NCI-H446 treated with DMSO at 0.1 percent for 48 hours (cell line): ENCODE results near the gene SLCO3A1.

Experiments used
- DNase-seq: peaks from one replicate; lab custom pipeline; 2025; lab: John Stamatoyannopoulos, UW

The SLCO3A1 gene

DNA sequence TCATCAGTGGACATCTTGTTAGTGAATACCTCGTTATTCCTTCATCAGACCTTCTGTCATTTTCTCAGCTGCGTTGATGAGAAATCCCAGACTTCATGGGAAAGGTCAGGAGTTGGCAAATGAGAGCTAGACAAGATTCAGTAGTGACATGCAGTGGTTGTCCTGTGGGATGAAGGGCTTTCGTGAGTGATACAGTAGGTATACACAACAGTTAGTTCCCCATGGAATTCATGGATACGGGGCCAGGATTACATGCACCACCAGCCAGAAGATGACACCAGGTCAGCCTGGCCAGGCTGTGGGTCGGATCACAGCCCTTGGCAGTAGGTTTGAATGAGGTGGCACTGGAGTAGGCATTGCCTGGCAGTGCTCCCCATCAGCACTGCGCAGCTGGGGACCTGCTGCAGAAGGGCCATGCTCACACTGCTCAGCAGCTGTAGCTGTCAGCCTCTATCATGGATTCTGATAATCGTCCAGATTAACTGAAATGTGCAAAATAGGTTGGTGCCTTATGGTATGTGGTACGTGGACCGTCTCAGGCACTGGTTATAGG, 150.1 kb downstream of the SLCO3A1 start:
- no peak for DNase-seq

- no peak for DNase-seq
Measured at GRCh38 chr15:92005154-92005553, 151.6 kb downstream of the SLCO3A1 start.

DNA sequence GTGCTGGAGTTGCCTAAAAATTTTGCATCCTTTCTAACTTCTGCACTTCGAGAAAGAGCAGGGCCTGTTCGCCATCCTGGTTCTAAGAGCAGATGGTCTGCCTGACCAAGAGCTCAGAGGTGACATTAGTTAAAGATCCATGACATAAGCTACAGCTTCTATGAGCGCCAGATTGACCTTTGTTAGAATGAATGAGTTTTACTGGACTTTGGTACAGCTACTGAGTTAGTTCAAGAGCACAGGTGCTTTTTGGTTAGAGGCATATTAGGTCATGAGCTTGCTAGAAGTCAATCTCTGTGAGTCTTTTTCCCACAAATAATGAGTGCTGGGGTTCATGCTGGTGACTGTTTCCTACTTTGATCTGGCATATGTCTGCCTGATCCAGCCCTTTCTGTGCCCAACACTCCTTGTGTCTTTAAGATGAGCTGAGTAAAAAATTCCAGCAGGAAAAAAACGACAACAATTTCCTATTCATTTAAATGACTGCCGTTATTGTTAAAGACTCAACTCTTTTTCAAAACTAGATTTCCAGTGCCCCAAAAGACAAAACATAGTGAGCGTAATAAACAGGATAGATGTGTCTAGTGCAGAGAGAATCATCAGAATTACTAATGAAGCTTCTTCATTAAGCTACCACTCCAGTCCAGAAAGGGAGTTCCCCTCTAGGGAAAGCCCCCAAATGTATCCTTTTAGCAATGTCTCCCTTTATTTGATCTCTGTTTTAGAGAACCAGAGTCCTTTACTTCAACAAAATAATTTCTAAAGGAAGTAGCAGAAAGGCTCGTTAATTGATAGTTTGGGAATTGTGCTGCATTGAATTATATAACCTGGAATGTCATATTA, 152.9 kb downstream of the SLCO3A1 start:
- no peak for DNase-seq

GRCh38 chr15:92009162-92009561, 155.7 kb downstream of the SLCO3A1 start:
- DNase-seq = no peak

- no peak for DNase-seq
Measured at GRCh38 chr15:92011611-92012367, 158.3 kb downstream of the SLCO3A1 start.

- DNase-seq = no peak
Measured at GRCh38 chr15:92012368-92012629, 158.8 kb downstream of the SLCO3A1 start.

DNA sequence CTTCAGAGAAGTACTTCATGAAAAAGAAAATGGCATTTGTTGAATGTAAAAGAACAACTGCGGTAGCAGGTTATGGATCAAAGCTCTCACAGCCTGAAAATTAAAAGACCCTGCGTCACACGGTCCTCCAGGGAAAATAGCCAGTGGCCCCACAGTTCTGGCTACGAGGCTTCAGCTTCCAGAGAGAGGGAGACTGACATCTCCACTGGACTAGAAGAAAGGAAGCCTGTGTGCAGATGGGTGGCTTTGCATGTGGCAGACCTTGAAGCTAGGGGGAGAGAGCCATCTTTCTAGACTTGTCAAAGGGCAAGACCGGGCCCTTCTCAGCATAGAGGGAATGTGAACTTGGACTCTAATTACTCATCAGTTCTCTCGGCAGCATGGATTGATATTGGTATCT, 159.4 kb downstream of the SLCO3A1 start:
- no peak for DNase-seq

DNA sequence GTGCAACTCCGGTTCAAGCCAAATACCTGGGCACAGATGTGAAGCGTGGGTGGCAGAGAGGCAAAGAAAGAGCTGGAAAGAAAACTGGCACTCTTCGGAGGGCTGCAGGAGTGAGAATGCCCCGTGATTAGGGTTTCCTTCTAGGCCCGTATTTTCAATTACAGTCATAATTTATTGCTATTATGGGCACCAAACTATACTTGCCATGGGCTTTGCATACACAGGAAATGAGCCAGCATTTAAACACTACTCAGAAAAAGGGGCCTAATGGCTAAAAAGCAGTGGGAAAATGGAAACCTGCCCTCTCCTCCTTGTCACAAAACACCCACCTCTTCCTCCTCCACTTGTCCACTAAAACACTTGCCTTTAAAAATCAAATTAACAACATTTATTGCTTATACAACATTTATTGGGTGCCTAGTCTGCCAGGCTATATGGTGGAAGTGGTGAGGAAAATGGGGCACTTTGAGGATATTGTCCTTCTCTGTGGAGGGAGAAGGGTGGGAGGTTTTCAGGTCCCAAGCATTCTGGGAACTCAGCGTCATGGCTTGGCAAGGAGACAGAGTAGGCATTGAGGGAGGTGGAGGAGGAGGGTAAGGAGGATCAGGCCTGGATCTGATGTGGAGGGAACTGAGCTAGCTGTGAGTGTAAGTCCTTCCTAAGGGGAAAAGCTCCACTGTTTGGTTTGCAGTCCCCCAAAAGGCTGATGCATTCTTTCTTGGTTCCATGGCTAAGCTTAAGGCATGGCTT, 160.9 kb downstream of the SLCO3A1 start:
- no peak for DNase-seq

GRCh38 chr15:92017882-92018534, 164.5 kb downstream of the SLCO3A1 start:
- no peak for DNase-seq

DNA sequence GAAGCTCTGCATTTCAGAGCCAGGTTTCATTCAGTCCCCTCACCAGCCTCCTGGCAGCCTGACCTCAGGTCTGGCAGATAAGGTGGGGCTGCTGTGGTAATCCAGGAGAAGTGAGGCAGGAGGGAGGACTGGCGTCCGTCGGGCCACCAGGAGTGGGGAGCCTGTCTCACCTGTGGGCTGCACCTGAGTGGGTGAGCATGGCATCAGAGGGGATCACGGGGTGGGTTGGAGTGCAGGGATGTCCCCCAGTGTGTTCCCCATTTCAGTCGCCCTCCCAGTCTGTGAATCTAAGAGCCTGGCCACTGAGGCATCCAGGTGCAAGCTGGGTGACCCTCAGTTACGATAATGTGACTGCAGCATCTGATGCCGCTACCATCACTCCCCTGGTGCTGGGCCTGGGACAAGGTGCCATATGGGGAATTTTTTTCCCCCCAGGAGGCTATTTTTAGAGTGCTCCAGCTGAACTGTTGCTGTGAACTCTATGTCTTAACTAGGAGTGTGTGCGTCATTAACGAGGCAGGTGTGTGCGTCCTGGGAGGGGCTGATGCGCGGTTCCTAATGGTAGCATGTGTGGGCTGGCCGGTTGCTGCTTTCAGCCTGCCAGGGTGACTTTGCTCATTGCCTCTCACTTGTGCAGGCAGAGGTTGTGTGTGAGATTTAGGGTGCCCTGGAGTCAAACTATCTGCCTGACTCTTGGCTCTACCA, 165.2 kb downstream of the SLCO3A1 start:
- no peak for DNase-seq

DNA sequence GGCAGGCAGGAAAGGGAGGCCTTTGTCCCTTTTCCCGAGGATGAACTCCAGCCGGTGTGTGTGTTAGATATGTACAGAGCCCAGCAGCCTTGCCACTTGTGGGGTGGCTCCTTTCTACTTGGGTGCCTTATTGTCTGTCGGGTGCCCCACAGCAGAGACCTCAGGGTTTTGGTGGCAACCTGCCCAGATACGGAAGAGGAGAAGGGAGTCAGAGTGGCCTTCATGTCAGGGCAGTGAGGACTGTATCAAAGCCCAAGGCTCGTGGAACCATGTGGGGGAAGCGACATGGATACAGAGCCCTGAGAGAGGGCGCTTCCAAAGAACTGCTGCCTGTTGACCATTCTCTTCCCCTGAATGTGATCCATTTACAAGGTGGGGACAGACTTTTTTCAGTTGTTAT, 166.2 kb downstream of the SLCO3A1 start:
- DNase-seq = no peak

GRCh38 chr15:92020207-92020606, 166.7 kb downstream of the SLCO3A1 start:
- DNase-seq = no peak

DNA sequence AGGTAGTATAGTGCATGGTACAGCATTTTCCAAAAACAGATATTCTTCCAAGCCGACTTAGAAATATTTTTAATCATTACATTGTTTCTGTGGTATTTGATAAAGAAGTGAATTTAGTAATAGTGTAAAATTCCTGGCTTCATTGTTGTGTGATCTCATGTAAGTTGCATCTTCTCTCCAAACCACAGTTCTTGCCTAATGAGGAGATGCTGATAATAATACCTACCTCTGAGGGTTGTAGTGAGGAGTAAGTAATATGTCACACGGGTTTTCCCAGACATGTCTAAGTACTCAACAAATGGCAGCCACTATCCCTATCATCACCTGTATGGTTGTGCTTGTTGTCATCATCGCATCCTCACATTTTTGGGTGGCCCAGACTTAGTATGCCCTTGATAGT, 167.3 kb downstream of the SLCO3A1 start:
- no peak for DNase-seq

DNA sequence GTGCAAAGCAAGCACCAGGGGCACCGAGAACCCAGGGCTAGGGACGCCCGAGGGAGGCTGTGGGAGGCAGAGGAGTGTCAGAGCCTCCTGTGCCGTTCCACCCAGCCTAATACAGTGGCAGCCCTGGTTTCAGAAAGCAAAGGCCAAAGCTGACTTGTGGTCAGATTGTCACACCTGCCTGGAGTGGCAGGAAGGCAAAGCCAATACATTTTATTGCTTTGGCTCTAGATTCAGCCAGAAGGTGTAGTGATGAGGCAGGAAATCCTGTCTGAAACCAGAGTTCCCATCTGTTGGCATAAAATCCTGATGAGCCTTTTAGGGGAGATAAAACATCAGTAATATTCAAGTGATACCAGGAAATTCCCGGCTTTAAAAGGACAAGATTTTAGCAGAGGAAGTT, 168.3 kb downstream of the SLCO3A1 start:
- DNase-seq = no peak

DNA sequence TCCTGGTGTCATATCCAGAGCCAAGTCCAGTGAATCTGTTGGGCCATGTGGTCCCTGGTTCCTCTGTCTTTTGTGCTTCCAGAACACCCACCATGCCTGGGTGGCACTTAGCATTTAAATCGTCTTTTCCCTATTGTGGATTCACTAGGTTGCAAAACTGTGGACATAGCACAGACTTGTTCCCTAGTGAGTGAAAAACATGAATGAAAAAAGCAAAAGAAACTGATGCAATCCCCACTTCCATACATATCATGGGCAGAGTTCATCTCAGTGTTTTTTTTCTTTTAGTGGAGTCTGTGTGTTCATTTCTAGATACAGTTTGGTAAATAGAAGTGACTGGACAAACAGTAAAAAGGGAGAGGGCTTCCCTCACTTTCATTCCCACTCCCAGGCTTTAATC, 170.5 kb downstream of the SLCO3A1 start:
- no peak for DNase-seq

DNA sequence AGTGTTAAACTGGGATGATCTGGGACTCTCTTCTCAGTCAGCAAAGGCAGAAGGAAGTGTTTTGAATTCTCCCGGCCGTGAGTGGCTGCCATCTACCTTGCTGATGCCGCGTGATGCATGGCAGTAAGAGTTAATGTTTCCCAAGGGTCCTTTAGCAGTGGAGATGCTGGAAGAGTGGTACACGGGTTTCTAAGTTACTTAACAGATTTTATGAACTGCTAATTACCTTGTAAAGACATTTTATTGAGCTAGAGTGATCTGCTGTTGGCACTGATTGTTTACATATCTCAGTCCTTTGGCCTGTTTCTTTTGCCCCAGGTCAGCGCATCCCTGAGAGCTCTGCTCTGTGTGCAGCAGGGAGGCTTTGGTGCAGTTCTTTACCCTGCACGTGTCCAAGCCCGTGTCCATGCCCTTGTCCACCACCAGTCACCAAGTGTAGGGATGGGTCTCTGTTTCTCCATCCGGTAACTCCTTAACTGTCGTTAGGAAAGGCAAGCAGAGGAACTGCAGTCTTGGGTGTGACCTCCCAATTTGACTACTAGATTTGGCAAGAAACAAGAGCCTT, 172.3 kb downstream of the SLCO3A1 start:
- no peak for DNase-seq

- no peak for DNase-seq
Measured at GRCh38 chr15:92028389-92028724, 174.8 kb downstream of the SLCO3A1 start.

GRCh38 chr15:92029767-92030166, 176.3 kb downstream of the SLCO3A1 start:
- DNase-seq = no peak

- no peak for DNase-seq
Measured at GRCh38 chr15:92033314-92033713, 179.8 kb downstream of the SLCO3A1 start.

GRCh38 chr15:92033723-92034122, 180.2 kb downstream of the SLCO3A1 start:
- no peak for DNase-seq

GRCh38 chr15:92034227-92034626, 180.7 kb downstream of the SLCO3A1 start:
- DNase-seq = no peak
